GM19438 (cell line): Measurements from ENCODE around the gene CCL15.
"Not testable (repeated sequence)": the region's sequence is repeated elsewhere in the genome, so short reads cannot be mapped to it uniquely, and the experiment has no call there.

Experiments used
- ATAC-seq: cut with Tn5 transposase; IDR thresholded peaks from one replicate; pipeline ENCODE4 v1.9.1; 2021; ENCODE audit warnings: low read depth; ENCODE audit not compliant: unreplicated experiment

Gene CCL15, protein sequence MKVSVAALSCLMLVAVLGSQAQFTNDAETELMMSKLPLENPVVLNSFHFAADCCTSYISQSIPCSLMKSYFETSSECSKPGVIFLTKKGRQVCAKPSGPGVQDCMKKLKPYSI

DNA sequence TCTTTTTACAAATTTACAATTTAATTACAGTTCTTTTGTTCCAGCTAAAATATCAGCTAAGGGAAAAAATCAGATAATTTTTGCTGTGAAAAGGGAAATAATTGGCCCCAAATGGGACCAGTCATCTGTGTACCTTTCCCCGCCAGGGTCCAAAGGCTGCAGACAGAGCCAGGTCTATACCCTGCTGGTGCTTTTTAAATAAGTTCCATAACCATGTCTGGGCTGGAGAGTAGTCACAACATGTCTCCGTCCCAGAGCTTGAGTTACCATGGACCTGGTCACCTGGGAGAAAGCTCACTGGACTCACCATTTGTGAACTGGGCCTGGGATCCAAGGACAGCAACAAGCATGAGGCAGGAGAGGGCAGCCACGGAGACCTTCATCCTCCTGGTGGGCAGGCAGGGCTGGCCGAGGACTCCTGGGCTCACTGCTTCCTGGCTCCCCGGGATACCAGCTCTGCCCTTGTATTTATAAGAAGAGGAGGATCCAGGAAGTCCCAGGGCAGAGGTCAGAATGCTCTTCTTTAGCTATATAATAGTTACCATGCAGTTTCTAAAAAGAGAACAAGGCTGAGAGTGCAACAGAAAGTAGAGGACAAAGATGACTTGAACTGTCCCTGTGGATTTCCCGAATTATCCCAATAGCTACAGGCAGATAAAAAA lies at the start of gene CCL15:
CCL15 (minus strand) TSS at position 444 of the 662 bp plus-strand sequence; CDS start at position 383, 61 bp downstream.
- ATAC-seq: no peak

- no peak for ATAC-seq
These were observed 48.3 kb upstream of the CCL15 start for GRCh38 chr17:36049643-36050042.

GRCh38 chr17:36048066-36048465 lies 46.7 kb upstream of the CCL15 start:
- ATAC-seq: no peak

DNA sequence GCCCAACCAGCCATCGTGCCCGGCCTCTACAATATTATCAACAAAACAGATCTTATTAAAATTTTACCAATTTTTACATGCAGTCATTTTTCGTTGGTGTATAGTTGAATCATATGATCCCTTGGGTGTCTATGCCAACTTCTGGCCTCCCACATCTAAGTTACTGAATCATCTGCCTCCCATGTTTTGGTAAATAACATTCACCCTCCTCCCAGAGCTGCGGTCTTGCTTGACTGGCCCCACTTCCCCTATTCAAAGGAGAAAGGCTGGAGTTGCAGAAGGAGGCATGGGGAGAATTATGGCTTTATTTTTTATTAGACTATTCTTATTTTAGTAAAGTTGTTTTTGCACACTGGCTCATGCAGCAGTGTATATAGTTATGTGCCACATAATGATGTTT lies 34.9 kb upstream of the CCL15 start:
- no peak for ATAC-seq

GRCh38 chr17:36034127-36034526 lies 32.8 kb upstream of the CCL15 start:
- ATAC-seq: no peak

GRCh38 chr17:36030956-36031355 lies 29.6 kb upstream of the CCL15 start:
- ATAC-seq: no peak

- ATAC-seq: no peak
These were observed 26.4 kb upstream of the CCL15 start for GRCh38 chr17:36027761-36028160.

- ATAC-seq: no peak
These were observed 22.9 kb upstream of the CCL15 start for GRCh38 chr17:36024106-36024869.

- ATAC-seq: no peak
These were observed 18.1 kb upstream of the CCL15 start for GRCh38 chr17:36019423-36019822.

GRCh38 chr17:36017799-36018198 lies 16.4 kb upstream of the CCL15 start, which contains the start of gene CCL23:
CCL23 (minus strand) TSS chr17:36017972; CDS start chr17:36017897, 75 bp downstream.
- ATAC-seq: no peak

- ATAC-seq: no peak
These were observed 15.2 kb upstream of the CCL15 start for GRCh38 chr17:36016555-36016954.

GRCh38 chr17:36015895-36016294 lies 14.5 kb upstream of the CCL15 start:
- ATAC-seq: not testable (repeated sequence)

DNA sequence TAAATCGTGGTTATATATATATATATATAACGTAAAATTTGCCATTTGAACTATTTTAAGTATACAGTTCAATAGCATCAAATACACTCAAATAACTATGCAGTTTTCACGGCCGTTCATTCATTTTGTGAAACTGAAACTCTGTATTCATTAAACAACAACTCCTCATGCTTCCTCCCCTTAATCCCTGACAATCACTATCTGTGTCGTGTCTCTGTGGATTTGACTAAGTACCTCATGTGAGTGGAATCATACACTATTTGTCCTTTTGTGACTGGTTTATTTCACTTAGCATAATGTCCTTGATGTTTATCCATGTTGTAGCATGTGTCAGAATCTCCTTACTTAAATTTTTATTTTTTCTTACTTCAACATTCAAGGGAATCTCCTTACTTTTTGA lies 13.6 kb upstream of the CCL15 start:
- ATAC-seq: no peak

- ATAC-seq: no peak
These were observed 9.8 kb upstream of the CCL15 start for GRCh38 chr17:36011201-36011600.

DNA sequence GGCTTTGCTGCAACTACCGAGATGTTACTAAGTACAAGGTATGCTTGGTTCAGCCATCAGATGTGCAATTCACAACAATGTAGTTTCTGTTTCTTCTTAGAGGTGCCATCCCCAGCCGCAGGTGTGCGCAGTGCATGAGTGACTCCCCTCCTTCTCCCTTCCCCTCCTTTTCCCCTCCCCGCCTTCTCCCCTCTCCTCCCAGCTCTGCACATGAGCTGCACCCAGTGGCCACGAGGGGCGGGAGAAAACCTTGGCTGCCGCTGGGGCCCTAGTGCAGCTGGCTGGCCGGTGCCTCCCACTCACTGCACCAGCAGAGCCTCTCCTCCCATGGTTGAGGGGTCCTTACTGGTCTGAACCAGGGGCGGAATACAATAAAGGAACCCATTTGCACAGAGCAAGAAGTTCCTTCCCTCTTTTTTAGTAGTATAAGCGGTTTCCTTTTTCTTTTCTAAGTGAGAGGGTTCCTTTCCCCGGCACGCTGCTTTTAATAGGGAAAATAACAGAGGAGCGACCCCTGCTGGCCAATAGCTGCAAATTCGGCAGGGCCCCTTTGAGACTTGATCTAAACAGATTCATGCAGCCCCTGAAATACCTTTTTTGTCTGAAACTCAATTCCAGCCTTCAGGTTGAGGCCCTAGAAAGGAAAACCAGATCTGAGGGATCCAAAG lies 7.8 kb upstream of the CCL15 start:
- no peak for ATAC-seq

GRCh38 chr17:36004594-36005108 lies 3.3 kb upstream of the CCL15 start:
- ATAC-seq: no peak

DNA sequence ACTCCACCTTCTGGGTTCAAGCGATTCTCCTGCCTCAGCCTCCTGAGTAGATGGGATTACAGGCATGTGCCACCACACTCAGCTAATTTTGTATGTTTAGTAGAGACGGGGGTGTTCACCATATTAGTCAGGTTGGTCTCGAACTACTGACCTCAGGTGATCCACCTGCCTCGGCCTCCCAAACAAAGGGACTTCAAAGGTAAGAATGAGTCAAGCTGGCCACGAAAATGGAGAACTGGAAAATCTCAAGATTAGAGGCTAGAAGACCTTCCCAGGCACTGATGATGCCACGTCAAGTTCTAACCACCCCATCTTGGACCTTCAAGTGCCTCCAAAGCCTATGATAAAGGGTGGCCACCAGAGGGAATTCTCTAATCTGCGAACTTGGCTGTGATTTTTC lies 1.3 kb upstream of the CCL15 start:
- no peak for ATAC-seq

GRCh38 chr17:36001862-36002603 lies 680 bp upstream of the CCL15 start:
- no peak for ATAC-seq

DNA sequence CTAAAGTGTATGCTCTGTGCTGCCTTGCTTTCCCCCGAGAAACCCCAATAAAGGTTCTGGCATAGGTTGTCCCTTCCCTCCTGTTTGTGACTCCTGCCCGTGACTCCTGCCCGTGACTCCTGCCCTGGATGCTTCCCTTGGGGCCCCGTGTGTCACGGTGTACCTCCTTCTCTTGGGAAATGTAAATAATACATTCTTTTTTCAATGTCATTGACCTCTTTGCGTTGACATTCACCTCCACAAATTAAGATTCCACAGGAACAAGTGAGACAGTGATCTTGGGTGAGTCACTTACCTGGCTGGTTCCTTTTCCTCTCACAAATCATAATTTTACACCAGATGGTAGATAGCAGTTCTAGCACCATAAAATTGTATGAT lies 632 bp downstream of the CCL15 start:
- no peak for ATAC-seq

DNA sequence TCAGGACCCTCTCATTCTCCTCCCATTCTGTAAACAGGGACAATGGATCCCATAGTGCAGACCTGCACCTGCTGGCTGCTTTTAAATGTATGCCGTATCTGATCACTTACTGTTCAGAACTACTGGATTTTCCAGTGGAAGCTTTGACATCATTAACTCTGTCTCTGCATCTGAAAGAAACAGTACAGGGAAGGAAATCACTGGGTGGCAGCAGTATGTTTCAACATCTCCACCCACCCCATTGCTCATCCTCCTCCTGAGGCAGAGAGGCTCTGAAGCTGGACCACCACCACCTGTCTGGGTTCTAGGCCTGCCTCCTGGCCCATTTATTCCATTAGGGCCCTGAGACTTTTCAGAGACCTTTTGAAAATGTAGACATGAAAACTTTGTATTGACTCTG lies 2.6 kb downstream of the CCL15 start:
- ATAC-seq: no peak
